Stomach (tissue), 9 donors: Measurements from ENCODE around the gene SFRP5. TPM values are rescaled to one million over a fixed set of nuclear protein-coding genes. Genes with fewer than 3 reads are reported as not detected.

Source experiments
- DNase-seq, 2 donors: peaks; one replicate each; pipeline versions ENCODE4 v3.0.0 to v3.0.0-alpha.2; 2013 to 2019
- H3K27ac ChIP-seq, 5 donors: fragments of 200-600 bp in 4 of 5; sonication (generic) in 4 of 5; one replicate each; pipeline ENCODE4 v1.5.1; 2013 to 2019; ENCODE audit warnings: mild to moderate bottlenecking in 1 of 5, moderate library complexity in 1 of 5
- H3K27me3 ChIP-seq, 3 donors: fragments of 200-600 bp; sonication (generic); one replicate each; pipeline ENCODE4 v1.5.1; 2017 to 2019; ENCODE audit warnings: mixed run types in 1 of 3
- H3K36me3 ChIP-seq, 4 donors: fragments of 200-600 bp; sonication (generic); 1 replicate in 3 of 4; 2 replicates in 1 of 4; pipeline ENCODE4 v1.5.1; 2016 to 2019
- H3K4me1 ChIP-seq, 4 donors: fragments of 200-600 bp; sonication (generic); one replicate each; pipeline ENCODE4 v1.5.1; 2016 to 2019
- H3K4me3 ChIP-seq, 4 donors: fragments of 200-600 bp; sonication (generic) in 3 of 4; one replicate each; pipeline ENCODE4 v1.5.1; 2016 to 2019; ENCODE audit warnings: mild to moderate bottlenecking in 1 of 4
- H3K9me3 ChIP-seq, 4 donors: fragments of 200-600 bp; sonication (generic); one replicate each; pipeline ENCODE4 v1.5.1; 2016 to 2019
- CTCF ChIP-seq, 7 experiments: fragments of 450-650 bp in 4 of 7; fragments of 200-600 bp in 3 of 7; sonication (generic) in 3 of 7; IDR thresholded peaks; one replicate each; pipeline ENCODE4 v1.5.1; 2016 to 2019; ENCODE audit warnings: antibody characterized with exemption in 7 of 7, control low read depth in 2 of 7, mild to moderate bottlenecking in 1 of 7
- EP300 ChIP-seq: sonication (generic); formaldehyde crosslinking; IDR thresholded peaks from one replicate; pipeline ENCODE4 v1.6.1; 2017; ENCODE audit warnings: antibody characterized with exemption
- POLR2A ChIP-seq, 4 donors: fragments of 450-650 bp; IDR thresholded peaks; one replicate each; pipeline ENCODE4 v1.6.1; 2016; ENCODE audit warnings: antibody characterized with exemption in 4 of 4, control low read depth in 2 of 4, mild to moderate bottlenecking in 1 of 4, moderate library complexity in 1 of 4
- POLR2AphosphoS5 ChIP-seq, 3 donors: sonication (generic); formaldehyde crosslinking; IDR thresholded peaks; one replicate each; pipeline ENCODE4 v1.6.1; 2016; ENCODE audit warnings: antibody characterized with exemption in 3 of 3
- WGBS, 5 donors: extraction: QIAGEN DNeasy Blood & Tissue Kit in 3 of 5; methylation state at CpG; one replicate each; pipeline versions ENCODE4 v1.1.5 to v1.1.7; 2013 to 2018; 5-methylcytosine and 5-hydroxymethylcytosine counted together
- intact Hi-C: fragments of 100-400 bp; cut with DNase I; formaldehyde crosslinking; loops from one replicate; pipeline ENCODE4 v1.15.1; 2023; ENCODE audit warnings: low total_unique reads
- polyA plus RNA-seq, 3 donors: library from polyadenylated mRNA; stranded (reverse); fragments of 200-250 nt; gene quantifications; one replicate each; pipeline ENCODE4 v1.2.3, GENCODE V29; 2013
- total RNA-seq, 5 donors: library from RNA; depleted of rRNA; stranded (reverse); fragments of >200 nt; gene quantifications; one replicate each; pipeline versions ENCODE4 v1.1.0 to v1.2.3, GENCODE V29; 2014 to 2016
- donor health status: healthy with polysubstance abuse.
- donor health status: Bipolar disorder and iron deficiency.
- donor health status: healthy.

The SFRP5 gene
- total and polyA plus RNA-seq, 8 donors, result 0.45 to 8.4 (median 2.1) TPM; not detected in 1

DNA sequence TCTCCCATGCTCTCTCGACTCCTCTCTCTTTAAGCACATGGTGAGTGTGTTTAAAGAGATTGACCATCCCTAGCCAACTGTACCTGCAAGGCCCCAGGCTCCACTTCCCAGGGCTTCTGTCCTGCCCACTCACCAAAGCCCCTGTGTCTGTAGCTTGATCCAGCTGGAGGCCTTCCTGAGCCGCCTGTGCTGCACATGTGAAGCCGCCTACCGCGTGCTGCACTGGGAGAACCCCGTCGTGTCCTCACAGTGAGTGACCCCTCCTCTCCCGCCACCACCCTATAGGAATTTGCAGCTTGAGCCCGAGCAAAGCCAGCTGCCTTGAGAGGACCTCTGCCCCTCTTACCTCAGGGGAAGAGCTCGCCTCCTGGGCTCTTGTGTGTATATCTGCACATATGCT is 23.7 kb downstream of the SFRP5 start:
- no peak overlapping the region for H3K27ac ChIP-seq
- TF ChIP-seq CTCF (IDR thresholded peaks at IDR 0.05) (no peak), POLR2A (IDR thresholded peaks at IDR 0.05) (no peak), POLR2AphosphoS5 (IDR thresholded peaks at IDR 0.05) (no peak), EP300 (no peak)
- H3K4me3 ChIP-seq, result no peak overlapping the region
- H3K27me3 ChIP-seq, result no peaks in the 10 kb centered on the region
- 78 to 87% (median 83%) methylated on average over 10 of the region's 10 CpGs for whole genome bisulfite sequencing, 5 donors
- peaks cover 78 to 100% (median 100%) of the 10 kb centered on the region in 4 donors for H3K36me3 ChIP-seq
- no peaks in the 10 kb centered on the region for H3K9me3 ChIP-seq
- intact Hi-C loops, result no loop called here
- no peak for DNase-seq
- H3K4me1 ChIP-seq, result peaks cover 0 to 5% (median 0%) of the 10 kb centered on the region in 4 donors

DNA sequence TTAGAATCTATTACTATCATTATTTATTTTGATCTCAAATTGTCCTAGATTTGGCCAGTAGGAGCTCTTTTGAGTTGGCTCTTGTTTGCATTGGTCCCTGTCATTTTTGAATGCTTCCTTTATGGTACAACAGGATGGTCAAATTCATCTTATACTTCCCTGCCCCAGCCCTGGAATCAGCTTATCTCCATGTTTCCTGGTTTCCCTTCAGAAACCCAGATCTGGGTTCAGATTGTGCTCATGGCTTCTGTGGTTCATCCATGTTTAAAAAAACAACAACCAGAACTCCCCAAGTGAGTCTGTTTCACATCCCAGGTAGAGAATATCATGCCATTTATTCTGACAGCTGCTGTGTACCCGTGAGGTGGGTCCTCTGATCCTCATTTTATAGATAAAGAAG is 24.2 kb downstream of the SFRP5 start:
- Histone ChIP-seq H3K36me3 (peaks cover 77 to 100% (median 100%) of the 10 kb centered on the region in 4 donors), H3K27ac (no peak overlapping the region), H3K9me3 (no peaks in the 10 kb centered on the region), H3K4me3 (no peak overlapping the region), H3K4me1 (peaks cover 0 to 11% (median 0%) of the 10 kb centered on the region in 4 donors), H3K27me3 (no peaks in the 10 kb centered on the region)
- intact Hi-C loops, result no loop called here
- TF ChIP-seq POLR2A (IDR thresholded peaks at IDR 0.05) (no peak), CTCF (IDR thresholded peaks at IDR 0.05) (no peak), POLR2AphosphoS5 (IDR thresholded peaks at IDR 0.05) (no peak), EP300 (no peak)
- no peak for DNase-seq
- WGBS, 5 donors, result 69 to 92% (median 76%) methylated on average over 1 of the region's 1 CpG

GRCh38 chr10:97744405-97745035 is 27.3 kb downstream of the SFRP5 start:
- DNase-seq, result no peak
- 92 to 95% (median 93%) methylated on average over 15 of the region's 15 CpGs for WGBS, 5 donors
- intact Hi-C loops, result no loop called here
- no peak overlapping the region for H3K4me3 ChIP-seq
- no peaks in the 10 kb centered on the region for H3K9me3 ChIP-seq
- peaks cover 63 to 100% (median 98%) of the 10 kb centered on the region in 4 donors for H3K36me3 ChIP-seq
- TF ChIP-seq CTCF (IDR thresholded peaks at IDR 0.05), result no peak
- TF ChIP-seq POLR2AphosphoS5 (IDR thresholded peaks at IDR 0.05), result no peak
- TF ChIP-seq EP300, result no peak
- H3K27ac ChIP-seq, result no peak overlapping the region
- H3K4me1 ChIP-seq, result peaks cover 0 to 34% (median 0%) of the 10 kb centered on the region in 4 donors
- no peaks in the 10 kb centered on the region for H3K27me3 ChIP-seq

DNA sequence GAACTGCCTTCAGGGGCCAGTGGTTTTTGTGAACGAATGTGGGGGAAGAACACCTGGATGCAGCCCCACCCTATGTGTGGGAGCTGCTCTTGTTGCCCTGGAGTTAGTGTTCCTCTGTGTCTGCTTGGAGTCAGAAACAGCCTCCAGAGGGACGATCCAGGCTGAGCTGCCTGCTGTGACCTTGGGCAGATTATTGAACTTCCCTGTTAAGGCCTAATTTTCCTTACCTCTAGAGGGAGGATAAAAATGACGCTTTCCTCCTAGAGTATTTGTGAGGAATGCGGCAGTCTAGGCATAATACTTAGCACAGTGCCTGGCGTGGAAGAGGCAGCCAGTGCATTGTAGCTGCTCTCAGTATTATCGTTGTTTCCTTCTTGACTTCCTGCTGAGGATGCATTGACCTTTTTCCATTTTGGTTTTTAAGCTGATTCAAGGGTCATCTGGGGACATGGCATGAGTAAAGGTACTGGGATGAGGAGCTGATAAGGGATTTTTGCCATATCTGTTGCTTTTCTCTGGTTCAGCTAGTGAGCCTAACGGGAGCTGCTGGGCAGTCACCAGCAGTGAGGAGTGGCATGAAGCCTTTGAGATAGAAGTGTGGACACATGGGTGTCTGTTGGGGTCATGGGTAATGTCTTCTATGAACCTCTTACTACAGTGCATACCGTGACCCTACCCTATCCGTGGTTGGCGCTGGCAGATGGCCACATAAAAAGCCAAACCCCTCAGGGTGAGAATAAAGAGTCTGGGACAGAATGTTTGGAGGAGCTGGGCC is 28.4 kb downstream of the SFRP5 start:
- intact Hi-C loops, result no loop called here
- 68 to 83% (median 74%) methylated on average over 10 of the region's 10 CpGs for WGBS, 5 donors
- no peak overlapping the region for H3K27ac ChIP-seq
- H3K4me1 ChIP-seq, result peaks cover 3 to 46% (median 8%) of the 10 kb centered on the region in 4 donors
- H3K4me3 ChIP-seq, result no peak overlapping the region
- no peaks in the 10 kb centered on the region for H3K27me3 ChIP-seq
- no peak for DNase-seq
- H3K9me3 ChIP-seq, result no peaks in the 10 kb centered on the region
- TF ChIP-seq POLR2AphosphoS5 (IDR thresholded peaks at IDR 0.05) (no peak), CTCF (IDR thresholded peaks at IDR 0.05) (no peak), POLR2A (IDR thresholded peaks at IDR 0.05) (no peak), EP300 (no peak)
- H3K36me3 ChIP-seq, result peaks cover 60 to 100% (median 94%) of the 10 kb centered on the region in 4 donors
